ENCODE measurements around the gene PODNL1.

Gene PODNL1

DNA sequence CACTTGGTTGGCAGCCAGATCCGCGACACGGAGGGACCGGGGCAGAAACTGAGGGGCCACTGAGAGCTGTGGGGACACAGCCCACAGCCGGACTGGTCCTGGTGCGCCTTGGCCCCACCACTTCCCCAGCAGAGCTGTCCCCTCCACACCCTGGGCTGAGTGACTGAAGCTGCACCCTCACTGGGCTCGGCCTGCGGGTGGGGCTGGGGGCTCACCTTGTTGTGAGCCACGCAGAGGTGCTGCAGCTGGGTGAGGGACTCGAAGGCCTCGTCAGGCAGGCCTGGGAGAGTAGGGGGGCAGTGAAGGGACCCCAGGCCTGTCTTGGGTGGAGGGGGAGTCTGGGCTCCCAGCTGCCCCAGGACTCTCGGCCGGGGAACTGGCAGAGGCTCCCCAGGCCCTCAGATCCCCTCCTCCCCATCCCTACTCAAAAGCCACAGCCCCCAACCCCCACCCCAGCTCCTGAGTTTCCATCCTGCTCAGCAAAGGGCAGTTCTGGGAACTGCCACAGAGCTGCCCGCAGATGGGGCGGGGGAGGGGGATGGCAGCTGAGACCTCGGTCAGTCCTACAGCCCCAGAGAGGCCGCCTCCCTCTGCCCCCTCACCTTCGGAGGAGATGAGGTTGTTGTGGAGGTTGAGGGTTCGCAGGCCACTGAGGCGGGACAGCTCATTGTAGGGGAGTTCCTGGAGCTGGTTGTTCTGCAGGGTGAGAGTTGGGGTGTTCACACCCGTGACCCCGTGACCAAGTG lies 2.3 kb downstream of the PODNL1 start:
- no peak for DNase-seq (ENCODE audit: low read depth)
- H3K4me3 ChIP-seq (ENCODE audit: low read depth, low read length), result no peak overlapping the region
- TF ChIP-seq, protein P1, sequence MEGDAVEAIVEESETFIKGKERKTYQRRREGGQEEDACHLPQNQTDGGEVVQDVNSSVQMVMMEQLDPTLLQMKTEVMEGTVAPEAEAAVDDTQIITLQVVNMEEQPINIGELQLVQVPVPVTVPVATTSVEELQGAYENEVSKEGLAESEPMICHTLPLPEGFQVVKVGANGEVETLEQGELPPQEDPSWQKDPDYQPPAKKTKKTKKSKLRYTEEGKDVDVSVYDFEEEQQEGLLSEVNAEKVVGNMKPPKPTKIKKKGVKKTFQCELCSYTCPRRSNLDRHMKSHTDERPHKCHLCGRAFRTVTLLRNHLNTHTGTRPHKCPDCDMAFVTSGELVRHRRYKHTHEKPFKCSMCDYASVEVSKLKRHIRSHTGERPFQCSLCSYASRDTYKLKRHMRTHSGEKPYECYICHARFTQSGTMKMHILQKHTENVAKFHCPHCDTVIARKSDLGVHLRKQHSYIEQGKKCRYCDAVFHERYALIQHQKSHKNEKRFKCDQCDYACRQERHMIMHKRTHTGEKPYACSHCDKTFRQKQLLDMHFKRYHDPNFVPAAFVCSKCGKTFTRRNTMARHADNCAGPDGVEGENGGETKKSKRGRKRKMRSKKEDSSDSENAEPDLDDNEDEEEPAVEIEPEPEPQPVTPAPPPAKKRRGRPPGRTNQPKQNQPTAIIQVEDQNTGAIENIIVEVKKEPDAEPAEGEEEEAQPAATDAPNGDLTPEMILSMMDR (IDR thresholded peaks at IDR 0.05; ENCODE audit: low read depth, low read length, missing control alignments), result no peak
- in situ Hi-C loops (cut with HindIII; ENCODE audit: low sequenced_read_pairs), result no loop called here

DNA sequence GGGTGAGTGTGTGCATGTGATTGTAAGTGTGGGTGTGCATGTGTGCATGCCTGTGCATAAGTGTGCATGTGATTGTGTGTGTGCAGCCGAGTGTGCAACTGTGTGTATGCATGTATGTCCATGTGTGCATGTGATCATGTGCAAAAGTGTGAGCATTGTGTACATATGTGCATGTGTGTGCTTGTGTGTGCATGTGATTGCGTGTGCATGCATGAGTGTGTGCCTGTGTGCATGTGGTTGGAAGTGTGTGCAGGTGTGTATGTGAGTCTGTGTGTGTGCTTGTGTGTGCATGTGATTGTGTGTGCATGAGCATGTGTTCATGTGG lies 3.5 kb downstream of the PODNL1 start:
- TF ChIP-seq, protein P1 (IDR thresholded peaks at IDR 0.05; ENCODE audit: low read depth, low read length, missing control alignments), result no peak
- H3K4me3 ChIP-seq (ENCODE audit: low read depth, low read length), result no peak overlapping the region
- in situ Hi-C loops (cut with HindIII; ENCODE audit: low sequenced_read_pairs), result no loop called here
- no peak for DNase-seq (ENCODE audit: low read depth)

DNA sequence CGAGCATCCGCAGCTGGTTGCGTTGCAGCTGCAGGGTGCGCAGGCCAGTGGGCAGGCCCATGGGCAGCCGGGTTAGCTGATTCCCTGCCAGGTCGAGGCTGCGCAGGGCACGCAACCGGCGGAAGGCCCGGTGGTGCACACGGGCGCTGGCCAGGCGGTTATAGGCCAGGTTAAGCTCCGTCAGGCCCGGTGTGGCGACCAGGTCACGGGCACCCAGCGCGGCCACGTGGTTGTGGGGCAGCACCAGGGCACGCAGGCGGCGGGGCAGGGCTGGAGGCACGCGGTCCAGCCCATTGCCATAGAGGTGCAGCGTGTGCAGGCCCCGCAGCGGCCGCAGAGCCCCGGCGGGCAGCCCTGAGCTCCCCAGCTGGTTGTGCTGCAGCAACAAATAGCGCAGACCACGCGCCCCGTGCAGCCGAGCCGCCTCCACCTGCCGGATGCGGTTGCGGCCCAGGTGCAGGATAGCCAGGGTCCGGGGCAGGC lies 5.3 kb downstream of the PODNL1 start:
- no peak for DNase-seq (ENCODE audit: low read depth)
- TF ChIP-seq, protein P1 (IDR thresholded peaks at IDR 0.05; ENCODE audit: low read depth, low read length, missing control alignments), result no peak
- H3K4me3 ChIP-seq (ENCODE audit: low read depth, low read length), result no peak overlapping the region
- in situ Hi-C loops (cut with HindIII; ENCODE audit: low sequenced_read_pairs), result no loop called here

DNA sequence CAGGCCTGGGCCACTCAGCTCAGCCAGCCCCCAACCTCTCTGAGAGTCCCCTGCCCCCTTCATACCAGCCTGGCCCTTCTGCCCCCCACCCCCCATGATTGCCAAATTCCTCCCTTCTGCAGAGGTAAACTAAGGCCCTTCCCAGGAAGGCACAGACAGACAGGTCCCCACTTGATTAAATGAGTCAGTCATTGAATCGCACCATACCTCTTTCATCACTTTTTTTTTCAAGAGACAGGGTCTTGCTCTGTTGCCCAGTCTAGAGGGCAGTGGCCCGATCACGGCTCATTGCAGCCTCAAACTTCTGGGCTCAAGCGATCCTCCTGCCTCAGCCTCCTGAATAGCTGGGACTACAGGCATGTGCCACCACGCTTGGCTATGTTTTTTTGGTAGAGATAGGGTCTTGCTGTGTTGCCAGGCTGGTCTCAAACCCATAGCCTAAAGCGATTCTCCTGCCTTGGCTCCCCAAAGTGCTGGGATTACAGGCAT lies 6.0 kb downstream of the PODNL1 start:
- H3K4me3 ChIP-seq (ENCODE audit: low read depth, low read length), result no peak overlapping the region
- DNase-seq (ENCODE audit: low read depth), result no peak
- TF ChIP-seq, protein P1 (IDR thresholded peaks at IDR 0.05; ENCODE audit: low read depth, low read length, missing control alignments), result no peak
- in situ Hi-C loops (cut with HindIII; ENCODE audit: low sequenced_read_pairs), result no loop called here

DNA sequence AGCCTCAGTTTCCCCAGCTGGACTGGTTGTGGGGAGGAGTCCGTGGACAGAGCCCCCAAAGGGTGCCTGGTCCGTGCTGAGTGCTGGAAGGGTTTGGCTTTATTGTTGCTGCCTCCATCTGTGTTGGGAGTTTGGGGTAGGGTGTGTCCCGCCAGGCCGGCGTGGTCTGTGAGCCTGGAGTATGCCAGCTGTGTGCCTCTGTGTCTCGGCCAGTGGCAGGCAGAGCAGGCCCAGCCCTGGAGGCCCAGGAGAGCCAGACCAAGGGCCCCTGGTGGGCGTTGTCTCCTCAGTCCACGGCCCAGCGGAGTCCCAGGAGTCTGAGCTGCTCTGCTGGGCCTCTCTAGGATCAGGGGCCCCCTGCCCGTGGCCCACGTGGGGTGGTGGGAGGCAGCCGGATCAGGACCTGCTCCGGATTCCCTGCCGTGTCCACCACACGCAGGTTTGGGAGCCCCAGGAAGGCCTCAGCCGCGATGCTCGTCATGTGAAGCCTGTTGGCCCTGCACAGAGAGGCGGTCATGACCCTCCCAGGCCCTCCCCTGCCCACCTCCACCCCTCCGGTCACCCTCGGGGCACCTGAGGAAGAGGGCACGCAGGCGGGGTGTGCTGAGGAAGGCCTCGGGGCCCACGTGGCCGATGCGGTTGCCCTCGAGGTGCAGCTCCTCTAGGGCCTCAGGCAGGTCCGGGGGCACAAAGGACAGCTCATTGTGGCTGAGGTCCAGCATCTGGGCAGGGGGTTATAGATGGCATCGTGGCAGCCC lies 6.6 kb downstream of the PODNL1 start:
- in situ Hi-C loops (cut with HindIII; ENCODE audit: low sequenced_read_pairs), result no loop called here
- no peak overlapping the region for H3K4me3 ChIP-seq (ENCODE audit: low read depth, low read length)
- TF ChIP-seq, protein P1 (IDR thresholded peaks at IDR 0.05; ENCODE audit: low read depth, low read length, missing control alignments), result no peak
- DNase-seq (ENCODE audit: low read depth), result no peak

DNA sequence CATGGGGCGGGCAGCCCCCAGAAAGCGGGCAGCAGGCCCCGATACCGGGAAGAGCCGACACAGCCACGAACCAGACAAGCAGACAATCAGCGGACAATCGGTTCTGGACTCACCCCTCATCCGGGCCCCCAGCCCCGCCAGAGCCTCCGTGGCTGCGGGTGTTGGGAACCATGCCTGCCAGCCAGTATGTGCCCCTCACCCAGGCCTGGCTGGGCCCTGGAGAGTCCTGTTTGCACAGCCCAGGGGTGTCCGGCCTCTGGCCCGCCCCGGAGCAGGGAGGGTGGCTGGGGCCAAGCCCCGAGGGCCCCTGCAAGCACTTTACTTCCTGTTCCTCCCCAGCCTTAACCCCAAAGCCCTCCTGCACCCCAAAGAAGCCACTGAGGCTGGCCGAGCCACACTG lies 7.8 kb downstream of the PODNL1 start:
- in situ Hi-C loops (cut with HindIII; ENCODE audit: low sequenced_read_pairs), result no loop called here
- no peak for DNase-seq (ENCODE audit: low read depth)
- no peak overlapping the region for H3K4me3 ChIP-seq (ENCODE audit: low read depth, low read length)
- TF ChIP-seq, protein P1 (IDR thresholded peaks at IDR 0.05; ENCODE audit: low read depth, low read length, missing control alignments), result no peak

Measured in astrocyte of the cerebellum (primary cell).